HepG2 (cell line): ENCODE data around the gene PRIMA1. TPM values are rescaled to one million over a fixed set of nuclear protein-coding genes. Genes with fewer than 3 reads are reported as not detected.

ENCODE experiments used
- ATAC-seq: fragments of 200-7000 bp; cut with Tn5 transposase; 3 replicates; pipeline ENCODE4 v1.9.1; 2020; ENCODE audit warnings: mild to moderate bottlenecking, moderate library complexity
- BruUV-seq: library from RNA; stranded (reverse); fragments of 400-500 nt; replicated peaks from 2 replicates; lab custom pipeline; 2021; lab: Mats Ljungman, UMichigan
- CTCF ChIA-PET: fragments of 300-600 bp; formaldehyde crosslinking; extraction: SDS; loops from one replicate; lab custom pipeline; 2021; ENCODE audit warnings: low total read pairs, inconsistent platforms, low intra/inter-chr PET ratio; lab: Yijun Ruan, JAX
- POLR2A ChIA-PET: fragments of 350-600 bp; sonication (Branson Sonifier 250); formaldehyde crosslinking; loops from one replicate; lab custom pipeline; 2020; ENCODE audit warnings: antibody characterized with exemption, inconsistent platforms; lab: Yijun Ruan, JAX
- DNase-seq: peaks from one replicate; pipeline ENCODE4 v3.0.0-alpha.2; 2015; ENCODE audit warnings: low spot score
- FAIRE-seq: peaks from 3 replicates; lab custom pipeline; 2011; peaks lifted over from hg19 to GRCh38; lab: Jason Lieb, UNC
- H2AFZ ChIP-seq: one replicate; pipeline ENCODE4 v1.6.1; 2011; ENCODE audit warnings: low read length, inconsistent platforms
- H3K27ac ChIP-seq: fragments of 300-600 bp; 3 replicates; pipeline ENCODE4 v1.8.0; 2011; ENCODE audit warnings: mixed run types, mild to moderate bottlenecking, mixed read lengths, low read length, inconsistent platforms; ENCODE audit not compliant: insufficient read depth; ENCODE audit errors: extremely low read length
- H3K27me3 ChIP-seq, 2 experiments: fragments of 200-600 bp in 1 of 2; 2 replicates in 1 of 2; 3 replicates in 1 of 2; pipeline versions ENCODE4 v1.6.0 to v1.8.0; 2011; ENCODE audit warnings: low read length in 2 of 2, mild to moderate bottlenecking in 2 of 2, moderate library complexity in 2 of 2, inconsistent platforms in 1 of 2; ENCODE audit not compliant: insufficient read depth in 2 of 2, control insufficient read depth in 1 of 2
- H3K36me3 ChIP-seq, 2 experiments: fragments of 200-600 bp in 1 of 2; replicated peaks in 1 of 2; 2 replicates in 1 of 2; 3 replicates in 1 of 2; pipeline versions ENCODE4 v1.5.1 to v1.8.0; 2011; ENCODE audit warnings: low read length in 2 of 2, inconsistent platforms in 1 of 2; ENCODE audit not compliant: insufficient read depth in 2 of 2, control insufficient read depth in 1 of 2
- H3K4me1 ChIP-seq: 2 replicates; pipeline ENCODE4 v1.5.1; 2012; ENCODE audit warnings: low read length, inconsistent platforms; ENCODE audit not compliant: insufficient read depth
- H3K4me2 ChIP-seq: 2 replicates; pipeline ENCODE4 v1.6.0; 2011; ENCODE audit warnings: low read depth, low read length, inconsistent platforms
- H3K4me3 ChIP-seq, 3 experiments: fragments of 200-600 bp in 1 of 3; sonication (generic), shearing (Covaris generic) in 1 of 3; replicated peaks in 1 of 3; 2 replicates each; pipeline ENCODE4 v1.5.1; 2011 to 2016; ENCODE audit warnings: low read length in 3 of 3, inconsistent platforms in 2 of 3, low read depth in 2 of 3, mild to moderate bottlenecking in 2 of 3, control low read depth in 1 of 3, mixed read lengths in 1 of 3; ENCODE audit not compliant: insufficient read depth in 1 of 3
- H3K79me2 ChIP-seq: one replicate; pipeline ENCODE4 v1.6.1; 2011; ENCODE audit warnings: low read length, inconsistent platforms; ENCODE audit not compliant: insufficient read depth
- H3K9ac ChIP-seq: 2 replicates; pipeline ENCODE4 v1.6.0; 2011; ENCODE audit warnings: mild to moderate bottlenecking, low read depth, low read length, inconsistent platforms; ENCODE audit not compliant: insufficient read depth
- H3K9me3 ChIP-seq: 2 replicates; pipeline ENCODE4 v1.5.1; 2012; ENCODE audit warnings: mild to moderate bottlenecking, low read length
- H4K20me1 ChIP-seq: 2 replicates; pipeline ENCODE4 v1.6.0; 2011; ENCODE audit warnings: inconsistent platforms, mild to moderate bottlenecking, low read length, moderate library complexity; ENCODE audit not compliant: insufficient read depth
- ARID5B ChIP-seq: IDR thresholded peaks from 2 replicates; pipeline ENCODE4 v1.4.0; 2020; ENCODE audit warnings: mild to moderate bottlenecking, missing genetic modification reagents
- ARNTL ChIP-seq: sonication (generic); formaldehyde crosslinking; IDR thresholded peaks from 2 replicates; pipeline ENCODE4 v1.4.0; 2020; ENCODE audit warnings: mild to moderate bottlenecking, missing genetic modification reagents
- ATM ChIP-seq: fragments of 450-650 bp; IDR thresholded peaks from 2 replicates; pipeline ENCODE4 v1.7.1; 2017; ENCODE audit warnings: mild to moderate bottlenecking, borderline replicate concordance
- CBFB ChIP-seq: sonication (generic); formaldehyde crosslinking; IDR thresholded peaks from 2 replicates; pipeline ENCODE4 v1.4.0; 2020; ENCODE audit warnings: missing genetic modification reagents
- CEBPB ChIP-seq: IDR thresholded peaks from 2 replicates; pipeline ENCODE4 v1.6.1; 2011; ENCODE audit warnings: low read depth, low read length, improper control_type of control experiment, borderline replicate concordance
- CEBPG ChIP-seq: IDR thresholded peaks from 2 replicates; pipeline ENCODE4 v1.6.1; 2016
- FOSL2 ChIP-seq: sonication (generic); formaldehyde crosslinking; IDR thresholded peaks from 2 replicates; pipeline ENCODE4 v1.4.0; 2020; ENCODE audit warnings: missing genetic modification reagents
- KLF11 ChIP-seq: IDR thresholded peaks from 2 replicates; pipeline ENCODE4 v1.6.1; 2016; ENCODE audit warnings: missing compliant biosample characterization
- KLF15 ChIP-seq: sonication (generic); formaldehyde crosslinking; IDR thresholded peaks from 2 replicates; pipeline ENCODE4 v1.8.1; 2023; ENCODE audit warnings: borderline replicate concordance, mild to moderate bottlenecking, inconsistent platforms, missing genetic modification reagents, mixed read lengths
- NCOR1 ChIP-seq: fragments of 200-600 bp; sonication (generic); IDR thresholded peaks from 2 replicates; pipeline ENCODE4 v1.7.0; 2017; ENCODE audit warnings: antibody characterized with exemption, low read length, borderline replicate concordance
- NFKB2 ChIP-seq: sonication (generic); formaldehyde crosslinking; IDR thresholded peaks from 2 replicates; pipeline ENCODE4 v1.4.0; 2020; ENCODE audit warnings: missing genetic modification reagents, borderline replicate concordance
- NKX3-1 ChIP-seq: sonication (generic); formaldehyde crosslinking; IDR thresholded peaks from 2 replicates; pipeline ENCODE4 v1.5.0; 2020; ENCODE audit warnings: missing genetic modification reagents
- NR2F1 ChIP-seq, 2 experiments: fragments of 450-650 bp in 1 of 2; formaldehyde crosslinking in 1 of 2; IDR thresholded peaks; 2 replicates each; pipeline versions ENCODE4 v1.5.0 to v1.6.1; 2016 to 2020; ENCODE audit warnings: mild to moderate bottlenecking in 1 of 2, missing compliant biosample characterization in 1 of 2, missing genetic modification reagents in 1 of 2, moderate library complexity in 1 of 2
- NR2F6 ChIP-seq, 2 experiments: IDR thresholded peaks; 2 replicates each; pipeline ENCODE4 v1.6.1; 2016; ENCODE audit warnings: antibody characterized with exemption in 1 of 2, mild to moderate bottlenecking in 1 of 2
- PATZ1 ChIP-seq: sonication (generic); formaldehyde crosslinking; IDR thresholded peaks from 2 replicates; pipeline ENCODE4 v1.4.0; 2020; ENCODE audit warnings: missing genetic modification reagents
- ZBTB44 ChIP-seq: sonication (generic); formaldehyde crosslinking; IDR thresholded peaks from 2 replicates; pipeline ENCODE4 v1.4.0; 2020; ENCODE audit warnings: missing genetic modification reagents
- ZNF180 ChIP-seq: sonication (generic); formaldehyde crosslinking; IDR thresholded peaks from 2 replicates; pipeline ENCODE4 v1.4.0; 2020; ENCODE audit warnings: low read depth, missing genetic modification reagents, borderline replicate concordance
- ZNF619 ChIP-seq: sonication (generic); formaldehyde crosslinking; IDR thresholded peaks from 2 replicates; pipeline ENCODE4 v1.4.0; 2020; ENCODE audit warnings: mild to moderate bottlenecking, missing genetic modification reagents
- ZNF788 ChIP-seq: sonication (generic); formaldehyde crosslinking; IDR thresholded peaks from 2 replicates; pipeline ENCODE4 v1.5.0; 2020; ENCODE audit warnings: mild to moderate bottlenecking, missing genetic modification reagents, borderline replicate concordance
- WGBS: methylation state at CpG from one replicate; pipeline ENCODE4 v1.1.6; 2017; ENCODE audit warnings: low lambda C conversion rate; 5-methylcytosine and 5-hydroxymethylcytosine counted together
- in situ Hi-C: cut with HindIII; loops from 2 replicates; pipeline ENCODE4 v1.10.0; 2017; ENCODE audit warnings: low pct_unique_long_range_greater_than_20kb; ENCODE audit not compliant: extremely low pct_ligation_motif_present
- intact Hi-C: fragments of 100-400 bp; cut with micrococcal nuclease; formaldehyde crosslinking; loops from one replicate; pipeline ENCODE4 v1.10.0; 2022; ENCODE audit not compliant: unreplicated experiment
- polyA plus RNA-seq, 8 experiments: library from polyadenylated mRNA; depleted of rRNA in 3 of 8; stranded (reverse) in 7 of 8; unstranded in 1 of 8; fragments of >200 nt; fragmentation: Illumina TruSeq in 4 of 8; extraction: Trizol in 4 of 8; gene quantifications; 2 replicates each; pipeline versions ENCODE4 v1.2.1 to v1.2.3, GENCODE V29; 2011 to 2016; ENCODE audit warnings: low read depth in 4 of 8, missing spikeins in 1 of 8, mixed read lengths in 1 of 8; ENCODE audit not compliant: insufficient read depth in 1 of 8
- total RNA-seq, 5 experiments: library from RNA; depleted of rRNA; stranded (reverse); fragments of >200 nt; fragmentation: Illumina TruSeq; extraction: Trizol; gene quantifications; 2 replicates each; pipeline ENCODE4 v1.2.3, GENCODE V29; 2016; ENCODE audit warnings: low read depth in 1 of 5

PRIMA1 gene
- total and polyA plus RNA-seq, 2 of the 13 experiments (the other 11 are each of a cell fraction or from before 2014, with no cell fraction given), result 2.4 to 3.2 TPM

DNA sequence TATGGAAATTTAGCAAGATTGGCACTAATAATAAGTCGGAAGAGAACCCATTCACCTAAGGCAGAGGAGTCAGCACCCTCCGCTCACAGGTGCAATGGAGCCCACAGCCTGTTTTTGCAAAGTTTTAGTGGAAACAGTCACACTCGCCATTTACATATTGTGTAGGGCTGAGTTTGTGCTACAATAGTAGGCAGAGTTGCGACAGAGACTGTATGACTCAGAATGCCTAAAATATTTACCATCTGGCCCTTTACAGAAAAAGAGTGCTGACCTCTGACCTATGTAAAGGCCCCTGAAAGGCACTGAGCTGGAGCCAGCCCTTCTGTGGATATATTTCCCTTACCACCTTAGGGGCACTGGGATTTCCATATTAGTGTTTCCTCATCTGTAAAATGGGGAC is 79.0 kb downstream of the PRIMA1 start:
- no peak overlapping the region for H3K4me3 ChIP-seq
- ChIA-PET POLR2A (no interaction called here), CTCF (no interaction called here)
- intact Hi-C loops (no loop called here), in situ Hi-C loops (no loop called here)
- WGBS, result 28% methylated on average over 4 of the region's 4 CpGs
- BruUV-seq, result no TSS peak
- no peak overlapping the region for H3K4me2 ChIP-seq
- peak; percentile 18 for DNase-seq
- no peaks in the 10 kb centered on the region for H3K36me3 ChIP-seq
- no peaks in the 10 kb centered on the region for H4K20me1 ChIP-seq
- H3K9ac ChIP-seq, result no peak overlapping the region
- H3K27me3 ChIP-seq, result peaks cover 0 to 21% of the 10 kb centered on the region in 2 experiments; a peak in 3 of 5 replicates
- FAIRE-seq, result no peak
- H2AFZ ChIP-seq, result no peak overlapping the region
- peaks cover 30% of the 10 kb centered on the region for H3K4me1 ChIP-seq
- ATAC-seq, result peak; percentile 26; the same call in 1 of the 3 replicates
- H3K9me3 ChIP-seq, result no peaks in the 10 kb centered on the region
- H3K79me2 ChIP-seq, result no peaks in the 10 kb centered on the region
- H3K27ac ChIP-seq, result no peak overlapping the region
- TF ChIP-seq NKX3-1 (CRISPR knock-in tag) (no peak), ZBTB44 (CRISPR knock-in tag) (no peak), NR2F6 (IDR thresholded peaks at IDR 0.05) (peak; percentile 79), NR2F6 (CRISPR knock-in tag; IDR thresholded peaks at IDR 0.05) (peak; percentile 67), ZNF180 (no peak), ZNF619 (no peak), KLF15 (CRISPR knock-in tag) (no peak), NFKB2 (CRISPR knock-in tag) (no peak), ATM (no peak), CEBPG (CRISPR knock-in tag) (peak; percentile 21; the same call in 1 of the 2 replicates), NR2F1 (CRISPR knock-in tag; IDR thresholded peaks at IDR 0.05) (peak; percentile 43 to 45; a peak in 2 of 4 replicates), PATZ1 (CRISPR knock-in tag) (no peak), ZNF788 (CRISPR knock-in tag) (no peak), CBFB (no peak), CEBPB (peak; percentile 66; the same call in 1 of the 2 replicates), ARID5B (CRISPR knock-in tag) (no peak), NCOR1 (no peak), KLF11 (CRISPR knock-in tag) (no peak), ARNTL (CRISPR knock-in tag) (no peak), FOSL2 (CRISPR knock-in tag) (peak; percentile 89)
